Measurements from ENCODE around the gene OSTM1.
"Not testable (repeated sequence)": the region's sequence is repeated elsewhere in the genome, so short reads cannot be mapped to it uniquely, and the experiment has no call there.

The OSTM1 gene

DNA sequence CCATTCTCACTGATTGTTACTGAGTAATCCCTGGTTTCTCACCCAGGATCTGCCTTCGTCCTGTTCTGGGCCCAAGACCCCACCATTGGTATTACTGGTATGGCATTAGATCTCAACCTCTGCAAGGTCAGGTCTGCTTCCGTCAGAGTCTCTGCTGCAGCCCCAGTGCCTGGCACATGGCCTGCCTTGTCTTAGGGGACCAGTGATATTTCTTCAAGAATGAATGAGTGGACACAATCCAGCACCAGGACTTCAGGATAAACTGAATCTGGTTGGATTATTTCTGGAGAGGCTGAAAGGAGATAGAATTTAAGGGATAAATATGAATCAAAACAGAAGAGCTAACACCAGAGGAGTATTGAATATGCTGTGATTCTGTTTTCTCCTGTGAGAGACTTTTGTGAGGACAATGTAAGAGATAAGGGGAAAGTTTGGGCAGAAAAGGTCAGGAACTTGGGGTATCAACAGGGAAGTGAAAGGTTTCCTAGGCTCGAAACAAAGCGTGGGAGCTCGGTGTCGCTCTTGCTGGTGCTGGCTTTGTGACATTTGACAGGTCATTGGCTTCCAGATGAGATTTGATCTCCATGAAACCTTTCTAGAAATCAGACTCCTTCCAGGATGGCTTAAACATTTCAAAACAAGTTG, 53.9 kb downstream of the OSTM1 start:
- DNase-seq (ENCODE audit: low spot score), result no peak

DNA sequence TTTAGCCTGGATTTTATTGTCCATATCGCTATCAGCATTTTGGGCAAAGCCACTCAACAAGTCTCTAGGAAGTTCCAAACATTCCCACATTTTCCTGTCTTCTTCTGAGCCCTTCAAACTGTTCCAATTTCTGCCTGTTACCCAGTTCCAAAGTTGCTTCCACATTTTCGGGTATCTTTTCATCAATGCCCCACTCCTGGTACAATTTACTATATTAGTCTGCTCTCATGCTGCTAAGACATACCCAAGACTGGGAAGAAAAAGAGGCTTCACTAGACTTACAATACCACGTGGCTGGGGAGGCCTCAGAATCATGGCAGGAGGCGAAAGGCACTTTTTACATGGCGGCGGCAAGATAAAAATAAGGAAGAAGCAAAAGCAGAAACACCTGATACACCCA, 58.3 kb downstream of the OSTM1 start:
- not testable (repeated sequence) for DNase-seq (ENCODE audit: low spot score)

- DNase-seq (ENCODE audit: low spot score), result no peak
Measured at GRCh38 chr6:108013787-108014439, 60.6 kb downstream of the OSTM1 start.

- no peak for DNase-seq (ENCODE audit: low spot score)
Measured at GRCh38 chr6:108009894-108010293, 64.6 kb downstream of the OSTM1 start.

DNA sequence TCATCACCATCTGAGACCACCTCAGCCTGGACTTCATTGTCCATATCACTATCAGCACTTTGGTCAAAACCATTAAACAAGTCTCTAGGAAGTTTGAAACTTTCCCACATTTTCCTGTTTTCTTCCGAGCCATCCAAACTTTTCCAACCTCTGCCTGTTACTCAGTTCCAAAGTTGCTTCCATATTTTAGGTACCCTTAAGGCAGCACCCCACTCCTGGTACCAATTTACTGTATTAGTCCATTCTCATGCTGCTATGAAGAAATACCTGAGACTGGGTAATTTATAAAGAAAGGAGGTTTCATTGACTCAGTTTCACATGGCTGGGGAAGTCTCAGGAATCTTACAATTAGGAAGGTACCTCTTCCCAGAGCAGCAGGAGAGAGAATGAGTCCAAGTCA, 65.3 kb downstream of the OSTM1 start:
- DNase-seq (ENCODE audit: low spot score), result not testable (repeated sequence)

DNA sequence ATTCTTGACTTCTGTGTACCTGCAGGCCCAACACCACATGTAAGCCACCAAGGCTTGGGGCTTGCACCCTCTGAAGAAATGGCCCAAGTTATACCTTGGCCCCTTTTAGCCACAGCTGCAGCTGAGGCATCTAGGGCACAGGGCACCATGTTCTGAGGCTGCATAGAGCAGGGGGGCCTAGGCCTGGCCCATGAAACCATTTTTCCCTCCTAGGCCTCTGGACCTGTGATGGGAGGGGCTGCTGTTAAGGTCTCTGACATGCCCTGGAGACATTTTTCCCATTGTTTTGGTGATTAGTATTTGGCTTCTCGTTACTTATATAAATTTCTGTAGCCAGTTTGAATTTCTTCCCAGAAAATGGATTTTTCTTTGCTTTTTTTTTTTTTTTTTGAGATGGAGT, 66.2 kb downstream of the OSTM1 start:
- DNase-seq (ENCODE audit: low spot score), result no peak

DNA sequence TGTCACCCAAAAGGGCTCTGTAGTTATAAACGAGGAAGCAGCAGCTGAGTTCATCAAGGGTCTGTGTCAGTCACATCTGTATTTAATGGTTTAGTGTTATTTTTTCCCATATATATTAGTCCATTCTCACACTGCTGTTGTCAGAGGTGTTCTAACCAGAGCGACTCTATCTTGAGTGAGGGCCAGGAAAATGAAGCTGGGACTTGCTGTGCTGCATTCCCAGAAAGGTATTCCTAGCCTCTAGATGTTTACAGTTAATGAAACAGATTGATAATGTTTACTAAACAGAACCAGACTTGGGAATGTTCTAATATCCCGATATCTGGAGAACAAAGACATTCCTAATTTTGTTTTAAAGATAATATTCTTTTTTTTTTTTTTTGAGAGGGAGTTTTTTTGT, 68.6 kb downstream of the OSTM1 start:
- DNase-seq (ENCODE audit: low spot score), result no peak

GRCh38 chr6:108004861-108005260, 69.7 kb downstream of the OSTM1 start:
- DNase-seq (ENCODE audit: low spot score), result no peak

GRCh38 chr6:108002365-108003221, 71.9 kb downstream of the OSTM1 start:
- peak; percentile 93 for DNase-seq (ENCODE audit: low spot score)

DNA sequence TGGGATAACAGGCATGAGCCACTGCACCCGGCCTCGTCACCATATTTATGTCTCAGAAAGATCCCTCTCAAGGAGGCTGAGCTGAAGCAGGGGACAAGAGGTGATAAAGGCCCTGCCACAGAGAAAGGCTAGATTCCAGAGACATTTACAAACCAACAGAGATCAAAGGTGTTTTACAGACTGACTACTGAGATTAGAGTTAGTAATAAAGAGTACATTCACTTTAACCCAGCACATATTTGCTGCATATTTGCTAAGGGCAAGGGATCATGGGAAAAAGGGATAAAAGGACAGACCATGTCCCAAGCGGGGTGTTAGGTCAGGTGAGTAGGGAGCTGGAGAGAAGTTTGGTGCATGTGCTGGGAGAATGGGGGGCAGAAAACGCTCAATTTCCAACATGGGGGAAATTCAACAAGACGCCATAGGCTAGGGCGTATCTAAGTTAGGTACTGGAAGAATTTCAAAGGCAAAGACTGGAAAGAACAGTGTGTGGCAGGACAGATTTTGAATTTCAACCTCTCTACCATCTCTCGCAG, 72.8 kb downstream of the OSTM1 start:
- DNase-seq (ENCODE audit: low spot score), result no peak

GRCh38 chr6:108000259-108000658, 74.3 kb downstream of the OSTM1 start:
- DNase-seq (ENCODE audit: low spot score), result not testable (repeated sequence)

- DNase-seq (ENCODE audit: low spot score), result no peak
Measured at GRCh38 chr6:107999341-107999740, 75.2 kb downstream of the OSTM1 start.

GRCh38 chr6:107991772-107992550, 82.6 kb downstream of the OSTM1 start:
- no peak for DNase-seq (ENCODE audit: low spot score)

Measured in pons (tissue), 1 donor.